Upper lobe of left lung (tissue), 4 donors: ENCODE data around the gene FBXL17.

Source experiments
- EP300 ChIP-seq, 4 donors: sonication (generic); formaldehyde crosslinking; IDR thresholded peaks; one replicate each; pipeline ENCODE4 v1.5.1; 2017; ENCODE audit warnings: antibody characterized with exemption in 4 of 4, control low read depth in 2 of 4
- POLR2A ChIP-seq, 4 donors: fragments of 450-650 bp; IDR thresholded peaks; one replicate each; pipeline ENCODE4 v1.5.1; 2016 to 2017; ENCODE audit warnings: antibody characterized with exemption in 4 of 4, mild to moderate bottlenecking in 2 of 4
- POLR2AphosphoS5 ChIP-seq, 2 donors: sonication (generic); formaldehyde crosslinking; IDR thresholded peaks; one replicate each; pipeline ENCODE4 v1.5.1; 2017; ENCODE audit warnings: antibody characterized with exemption in 2 of 2
- TF ChIP-seq, protein P1 (sequence below), 6 experiments: fragments of 450-650 bp in 4 of 6; fragments of 200-600 bp in 2 of 6; sonication (generic) in 2 of 6; IDR thresholded peaks; one replicate each; pipeline ENCODE4 v1.5.1; 2016 to 2019; ENCODE audit warnings: antibody characterized with exemption in 6 of 6

GRCh38 chr5:108102463-108102862, 279.4 kb downstream of the FBXL17 start:
- TF ChIP-seq, protein P1, sequence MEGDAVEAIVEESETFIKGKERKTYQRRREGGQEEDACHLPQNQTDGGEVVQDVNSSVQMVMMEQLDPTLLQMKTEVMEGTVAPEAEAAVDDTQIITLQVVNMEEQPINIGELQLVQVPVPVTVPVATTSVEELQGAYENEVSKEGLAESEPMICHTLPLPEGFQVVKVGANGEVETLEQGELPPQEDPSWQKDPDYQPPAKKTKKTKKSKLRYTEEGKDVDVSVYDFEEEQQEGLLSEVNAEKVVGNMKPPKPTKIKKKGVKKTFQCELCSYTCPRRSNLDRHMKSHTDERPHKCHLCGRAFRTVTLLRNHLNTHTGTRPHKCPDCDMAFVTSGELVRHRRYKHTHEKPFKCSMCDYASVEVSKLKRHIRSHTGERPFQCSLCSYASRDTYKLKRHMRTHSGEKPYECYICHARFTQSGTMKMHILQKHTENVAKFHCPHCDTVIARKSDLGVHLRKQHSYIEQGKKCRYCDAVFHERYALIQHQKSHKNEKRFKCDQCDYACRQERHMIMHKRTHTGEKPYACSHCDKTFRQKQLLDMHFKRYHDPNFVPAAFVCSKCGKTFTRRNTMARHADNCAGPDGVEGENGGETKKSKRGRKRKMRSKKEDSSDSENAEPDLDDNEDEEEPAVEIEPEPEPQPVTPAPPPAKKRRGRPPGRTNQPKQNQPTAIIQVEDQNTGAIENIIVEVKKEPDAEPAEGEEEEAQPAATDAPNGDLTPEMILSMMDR (IDR thresholded peaks at IDR 0.05), result no peak
- TF ChIP-seq POLR2A (IDR thresholded peaks at IDR 0.05), result no peak
- no peak for TF ChIP-seq POLR2AphosphoS5 (IDR thresholded peaks at IDR 0.05)
- no peak for TF ChIP-seq EP300 (IDR thresholded peaks at IDR 0.05)
